ENCODE results near the gene HDDC2.

DNA sequence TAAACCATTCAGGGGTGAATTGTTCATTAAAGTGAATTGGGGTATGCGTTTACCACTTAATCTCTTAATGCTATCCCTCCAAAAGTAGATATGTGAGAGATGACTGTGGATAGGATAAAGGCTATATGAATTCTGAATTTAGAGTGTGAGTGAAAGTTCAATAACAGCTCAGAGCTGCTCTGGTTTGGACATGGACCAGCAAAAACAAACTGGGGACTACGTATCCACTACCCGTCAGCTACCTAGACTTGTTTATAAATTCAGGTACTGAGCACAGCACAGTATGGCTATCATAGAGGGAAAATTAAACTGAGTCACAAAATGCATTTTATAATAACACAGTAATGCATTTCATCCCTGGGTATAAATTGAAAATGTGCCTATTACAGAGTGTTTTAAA lies 44.4 kb downstream of the HDDC2 start:
- TF ChIP-seq, protein P1, sequence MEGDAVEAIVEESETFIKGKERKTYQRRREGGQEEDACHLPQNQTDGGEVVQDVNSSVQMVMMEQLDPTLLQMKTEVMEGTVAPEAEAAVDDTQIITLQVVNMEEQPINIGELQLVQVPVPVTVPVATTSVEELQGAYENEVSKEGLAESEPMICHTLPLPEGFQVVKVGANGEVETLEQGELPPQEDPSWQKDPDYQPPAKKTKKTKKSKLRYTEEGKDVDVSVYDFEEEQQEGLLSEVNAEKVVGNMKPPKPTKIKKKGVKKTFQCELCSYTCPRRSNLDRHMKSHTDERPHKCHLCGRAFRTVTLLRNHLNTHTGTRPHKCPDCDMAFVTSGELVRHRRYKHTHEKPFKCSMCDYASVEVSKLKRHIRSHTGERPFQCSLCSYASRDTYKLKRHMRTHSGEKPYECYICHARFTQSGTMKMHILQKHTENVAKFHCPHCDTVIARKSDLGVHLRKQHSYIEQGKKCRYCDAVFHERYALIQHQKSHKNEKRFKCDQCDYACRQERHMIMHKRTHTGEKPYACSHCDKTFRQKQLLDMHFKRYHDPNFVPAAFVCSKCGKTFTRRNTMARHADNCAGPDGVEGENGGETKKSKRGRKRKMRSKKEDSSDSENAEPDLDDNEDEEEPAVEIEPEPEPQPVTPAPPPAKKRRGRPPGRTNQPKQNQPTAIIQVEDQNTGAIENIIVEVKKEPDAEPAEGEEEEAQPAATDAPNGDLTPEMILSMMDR (IDR thresholded peaks at IDR 0.05), result no peak
- no peak for TF ChIP-seq POLR2A (IDR thresholded peaks at IDR 0.05)

Measured in heart left ventricle (tissue), 13 donors.